H9 (cell line): ENCODE measurements around the gene CUEDC1. TPM values are rescaled to one million over a fixed set of nuclear protein-coding genes. Genes with fewer than 3 reads are reported as not detected.
A peak's percentile ranks its signal among the peaks of the same experiment; 100 is the strongest.

Source experiments
- DNase-seq: peaks from one replicate; pipeline ENCODE4 v3.0.0-alpha.2; 2017
- H2AFZ ChIP-seq: one replicate; pipeline ENCODE4 v1.6.1; 2013; ENCODE audit warnings: mild to moderate bottlenecking, low read length, control low read depth, moderate library complexity
- H2AK5ac ChIP-seq: 2 replicates; pipeline ENCODE4 v1.6.1; 2013; ENCODE audit warnings: low read length, control low read depth, mixed read lengths; ENCODE audit not compliant: insufficient read length
- H2BK120ac ChIP-seq: one replicate; pipeline ENCODE4 v1.6.1; 2013; ENCODE audit warnings: low read depth, mild to moderate bottlenecking, low read length, control low read depth, inconsistent platforms; ENCODE audit not compliant: poor library complexity, severe bottlenecking
- H2BK12ac ChIP-seq: 2 replicates; pipeline ENCODE4 v1.6.1; 2013; ENCODE audit warnings: low read length, control low read depth, mixed read lengths, low read depth; ENCODE audit not compliant: insufficient read length
- H2BK15ac ChIP-seq: 2 replicates; pipeline ENCODE4 v1.6.1; 2013; ENCODE audit warnings: low read depth, low read length, control low read depth
- H2BK20ac ChIP-seq: one replicate; pipeline ENCODE4 v1.6.1; 2013; ENCODE audit warnings: low read depth, mild to moderate bottlenecking, low read length, control low read depth, inconsistent platforms; ENCODE audit not compliant: poor library complexity, severe bottlenecking
- H2BK5ac ChIP-seq: 2 replicates; pipeline ENCODE4 v1.6.1; 2013; ENCODE audit warnings: low read length, control low read depth, mixed read lengths; ENCODE audit not compliant: insufficient read length
- H3K14ac ChIP-seq: 2 replicates; pipeline ENCODE4 v1.6.1; 2013; ENCODE audit warnings: low read length, control low read depth; ENCODE audit not compliant: insufficient read depth
- H3K18ac ChIP-seq: 2 replicates; pipeline ENCODE4 v1.6.1; 2013; ENCODE audit warnings: low read depth, mild to moderate bottlenecking, mixed read lengths, low read length, control low read depth; ENCODE audit not compliant: insufficient read length
- H3K23ac ChIP-seq: 2 replicates; pipeline ENCODE4 v1.6.1; 2013; ENCODE audit warnings: low read length, control low read depth, mixed read lengths, low read depth; ENCODE audit not compliant: insufficient read length
- H3K23me2 ChIP-seq: 2 replicates; pipeline ENCODE4 v1.6.1; 2013; ENCODE audit warnings: low read depth, mild to moderate bottlenecking, mixed read lengths, low read length, control low read depth; ENCODE audit not compliant: insufficient read length, poor library complexity, severe bottlenecking
- H3K27ac ChIP-seq: 2 replicates; pipeline ENCODE4 v1.5.1; 2013; ENCODE audit warnings: low read length, control low read depth, mixed read lengths, low read depth; ENCODE audit not compliant: insufficient read length
- H3K27me3 ChIP-seq: 2 replicates; pipeline ENCODE4 v1.6.1; 2013; ENCODE audit warnings: low read length, control low read depth, inconsistent platforms; ENCODE audit not compliant: insufficient read depth
- H3K4ac ChIP-seq: 2 replicates; pipeline ENCODE4 v1.6.1; 2013; ENCODE audit warnings: low read depth, mild to moderate bottlenecking, control low read depth, inconsistent platforms, low read length, moderate library complexity
- H3K4me1 ChIP-seq: 2 replicates; pipeline ENCODE4 v1.6.1; 2013; ENCODE audit warnings: low read length, control low read depth, inconsistent platforms; ENCODE audit not compliant: insufficient read depth
- H3K4me2 ChIP-seq: 2 replicates; pipeline ENCODE4 v1.6.1; 2013; ENCODE audit warnings: low read length, control low read depth, mixed read lengths; ENCODE audit not compliant: insufficient read length, insufficient read depth
- H3K56ac ChIP-seq: 2 replicates; pipeline ENCODE4 v1.6.1; 2013; ENCODE audit warnings: low read depth, mild to moderate bottlenecking, mixed read lengths, low read length, control low read depth; ENCODE audit not compliant: insufficient read length
- H3K79me1 ChIP-seq: 2 replicates; pipeline ENCODE4 v1.6.1; 2013; ENCODE audit warnings: low read depth, mild to moderate bottlenecking, moderate library complexity, low read length, control low read depth, inconsistent platforms; ENCODE audit not compliant: insufficient read depth, poor library complexity, severe bottlenecking
- H3K79me2 ChIP-seq: 2 replicates; pipeline ENCODE4 v1.6.1; 2013; ENCODE audit warnings: low read length, control low read depth, inconsistent platforms; ENCODE audit not compliant: insufficient read depth
- H3K9ac ChIP-seq: 2 replicates; pipeline ENCODE4 v1.6.1; 2013; ENCODE audit warnings: low read length, control low read depth, mixed read lengths; ENCODE audit not compliant: insufficient read length; ENCODE audit errors: extremely low read depth
- H3K9me3 ChIP-seq: one replicate; pipeline ENCODE4 v1.6.1; 2013; ENCODE audit warnings: low read depth, low read length, inconsistent platforms; ENCODE audit not compliant: control insufficient read depth
- H3T11ph ChIP-seq: one replicate; pipeline ENCODE4 v1.6.1; 2013; ENCODE audit warnings: mild to moderate bottlenecking, low read length, control low read depth, inconsistent platforms
- H4K20me1 ChIP-seq: one replicate; pipeline ENCODE4 v1.6.1; 2013; ENCODE audit not compliant: control insufficient read depth, insufficient read length, insufficient read depth
- H4K5ac ChIP-seq: 2 replicates; pipeline ENCODE4 v1.6.1; 2013; ENCODE audit warnings: low read depth, mild to moderate bottlenecking, mixed read lengths, low read length, control low read depth; ENCODE audit not compliant: insufficient read length
- H4K8ac ChIP-seq: replicated peaks from 2 replicates; pipeline ENCODE4 v1.6.1; 2013; ENCODE audit warnings: low read length, control low read depth, mixed read lengths, low read depth; ENCODE audit not compliant: insufficient read length
- H4K91ac ChIP-seq: 2 replicates; pipeline ENCODE4 v1.6.1; 2013; ENCODE audit warnings: low read depth, mild to moderate bottlenecking, moderate library complexity, mixed read lengths, low read length, control low read depth; ENCODE audit not compliant: insufficient read length
- H3K27ac Mint-ChIP-seq, 3 experiments: 2 replicates in 2 of 3; 3 replicates in 1 of 3; pipeline ENCODE4 v1.8.0; 2020 to 2021; ENCODE audit warnings: mixed read lengths in 3 of 3, mild to moderate bottlenecking in 1 of 3, moderate library complexity in 1 of 3
- H3K27me3 Mint-ChIP-seq: 2 replicates; pipeline ENCODE4 v1.8.0; 2021; ENCODE audit warnings: low read depth, mild to moderate bottlenecking, moderate library complexity, mixed read lengths
- H3K36me3 Mint-ChIP-seq, 3 experiments: 2 replicates in 2 of 3; 3 replicates in 1 of 3; pipeline ENCODE4 v1.8.0; 2020 to 2021; ENCODE audit warnings: low read depth in 3 of 3, mixed read lengths in 3 of 3; ENCODE audit not compliant: insufficient read depth in 1 of 3
- H3K4me1 Mint-ChIP-seq, 2 experiments: 2 replicates each; pipeline ENCODE4 v1.8.0; 2020; ENCODE audit warnings: mixed read lengths in 2 of 2
- H3K4me3 Mint-ChIP-seq, 2 experiments: 2 replicates in 1 of 2; 3 replicates in 1 of 2; pipeline ENCODE4 v1.8.0; 2020 to 2021; ENCODE audit warnings: mild to moderate bottlenecking in 2 of 2, mixed read lengths in 2 of 2, moderate library complexity in 1 of 2
- H3K9me3 Mint-ChIP-seq, 2 experiments: 2 replicates in 1 of 2; 3 replicates in 1 of 2; pipeline ENCODE4 v1.8.0; 2020; ENCODE audit warnings: mild to moderate bottlenecking in 2 of 2, mixed read lengths in 2 of 2, moderate library complexity in 1 of 2
- CTCF ChIP-seq: fragments of 200-600 bp; sonication (generic); conservative IDR thresholded peaks from 3 replicates; pipeline ENCODE4 v1.8.0; 2021; ENCODE audit warnings: antibody characterized with exemption, mild to moderate bottlenecking
- WGBS: extraction: QIAGEN DNeasy Blood & Tissue Kit; methylation state at CpG from one replicate; pipeline ENCODE4 v1.1.7; 2013; ENCODE audit warnings: missing lambda C conversion rate, low lambda C conversion rate, mixed read lengths; ENCODE audit not compliant: insufficient read length; ENCODE audit errors: extremely low coverage; 5-methylcytosine and 5-hydroxymethylcytosine counted together
- total RNA-seq: library from RNA; stranded (reverse); gene quantifications from 2 replicates; pipeline ENCODE4 v1.2.1, GENCODE V29; 2021

Gene CUEDC1
- total RNA-seq, 1 experiment from 2014 or later: 7.3 TPM

GRCh38 chr17:57927048-57927723, 28.0 kb downstream of the CUEDC1 start:
- DNase-seq: no peak
- Histone ChIP-seq H4K20me1 (no peaks in the 10 kb centered on the region), H3T11ph (no peak overlapping the region), H2AFZ (no peak overlapping the region), H2AK5ac (no peak overlapping the region), H3K9ac (no peak overlapping the region), H3K4me2 (no peak overlapping the region), H2BK15ac (no peak overlapping the region), H3K79me1 (no peaks in the 10 kb centered on the region), H3K4me1 (no peaks in the 10 kb centered on the region), H3K9me3 (no peaks in the 10 kb centered on the region), H3K23me2 (no peaks in the 10 kb centered on the region), H3K23ac (no peak overlapping the region), H2BK120ac (no peak overlapping the region), H3K18ac (no peak overlapping the region), H4K91ac (no peak overlapping the region), H3K56ac (no peak overlapping the region), H3K27ac (no peak overlapping the region), H2BK5ac (no peak overlapping the region), H3K27me3 (no peaks in the 10 kb centered on the region; the same call in 1 of the 2 replicates), H3K14ac (no peak overlapping the region), H3K79me2 (no peaks in the 10 kb centered on the region), H4K5ac (no peak overlapping the region), H2BK20ac (no peak overlapping the region), H4K8ac (no peak overlapping the region), H2BK12ac (no peak overlapping the region), H3K4ac (no peak overlapping the region)
- peak overlapping the region in 2 of 3 experiments; percentile 40 to 46; a peak in 3 of 7 replicates for H3K27ac Mint-ChIP-seq
- WGBS: no CpG with 5 or more reads among the region's 5 CpGs
- peaks cover 77% of the 10 kb centered on the region for H3K27me3 Mint-ChIP-seq
- peaks cover 27 to 49% of the 10 kb centered on the region in 2 experiments for H3K4me1 Mint-ChIP-seq
- no peaks in the 10 kb centered on the region; a peak in 1 of 7 replicates for H3K36me3 Mint-ChIP-seq
- H3K4me3 Mint-ChIP-seq: peak overlapping the region in 1 of 2 experiments; percentile 2; a peak in 2 of 5 replicates
- no peaks in the 10 kb centered on the region for H3K9me3 Mint-ChIP-seq
- no peak for TF ChIP-seq CTCF
